Glomerular visceral epithelial cell (primary cell): Measurements from ENCODE around the gene DOCK2.

Experiments used
- DNase-seq: peaks from one replicate; pipeline ENCODE4 v3.0.0-alpha.2; 2016; ENCODE audit errors: extremely low spot score

Gene DOCK2

GRCh38 chr5:170121321-170121720 lies 484.2 kb downstream of the DOCK2 start:
- DNase-seq, result no peak

DNA sequence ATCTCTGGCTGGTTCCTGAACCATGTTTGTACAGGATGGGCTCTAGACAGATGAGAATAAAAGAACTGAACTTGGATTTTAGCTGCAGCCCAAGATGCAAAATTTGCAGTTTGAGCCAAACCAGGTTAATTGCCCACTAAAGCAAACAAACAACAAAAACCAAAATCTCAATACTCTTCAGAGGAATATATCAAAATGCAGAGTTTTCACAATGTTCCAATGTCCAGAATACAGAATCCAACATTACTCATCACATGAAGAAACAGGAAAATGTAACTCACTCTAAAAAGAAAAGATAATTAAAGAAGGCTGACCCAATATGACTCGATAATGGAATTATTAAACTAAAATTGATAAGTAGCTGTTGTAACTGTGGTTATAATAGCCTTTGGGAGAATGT lies 489.0 kb downstream of the DOCK2 start:
- DNase-seq, result no peak

GRCh38 chr5:170126626-170127025 lies 489.6 kb downstream of the DOCK2 start:
- DNase-seq, result no peak

DNA sequence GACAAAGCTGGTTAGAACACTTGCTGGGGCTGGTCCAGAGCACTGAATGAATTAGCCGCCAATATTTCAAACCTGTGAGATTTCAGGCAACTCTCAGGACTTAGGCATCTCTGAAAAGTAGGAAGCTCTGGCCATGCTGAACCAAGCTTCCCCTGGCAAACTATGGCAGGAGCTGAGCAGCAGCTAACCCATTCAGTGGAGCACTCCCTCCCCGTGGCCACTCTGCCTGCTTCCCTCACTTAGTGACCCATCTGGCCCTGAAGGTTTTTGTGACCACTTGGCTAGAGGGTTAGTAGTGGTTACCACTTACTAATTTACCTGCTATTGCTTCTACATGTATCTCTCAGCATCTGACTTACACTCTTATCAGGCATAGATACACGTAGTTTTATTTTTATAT lies 494.2 kb downstream of the DOCK2 start:
- no peak for DNase-seq

- no peak for DNase-seq
Measured at GRCh38 chr5:170132269-170132975, 495.3 kb downstream of the DOCK2 start.
